GM12878 (cell line): Measurements from ENCODE around the gene SYNJ2. TPM values are rescaled to one million over a fixed set of nuclear protein-coding genes. Genes with fewer than 3 reads are reported as not detected.

Experiments used
- ATAC-seq: fragments of 200-7000 bp; cut with Tn5 transposase; 3 replicates; pipeline ENCODE4 v1.9.1; 2020; ENCODE audit warnings: mild to moderate bottlenecking, moderate library complexity
- BruUV-seq: library from RNA; stranded (reverse); fragments of 400-500 nt; replicated peaks from 2 replicates; lab custom pipeline; 2021; lab: Mats Ljungman, UMichigan
- CTCF ChIA-PET: fragments of 300-600 bp; sonication (Branson Sonifier 250); formaldehyde crosslinking; extraction: SDS; loops from one replicate; lab custom pipeline; 2021; ENCODE audit warnings: inconsistent platforms; lab: Yijun Ruan, JAX
- POLR2A ChIA-PET: fragments of 350-600 bp; formaldehyde crosslinking; extraction: SDS; loops from one replicate; lab custom pipeline; 2021; ENCODE audit warnings: inconsistent platforms; lab: Charles Lee
- RAD21 ChIA-PET: fragments of 300-600 bp; sonication (Branson Sonifier 250); formaldehyde crosslinking; loops from one replicate; lab custom pipeline; 2023; ENCODE audit warnings: antibody characterized with exemption; ENCODE audit not compliant: unreplicated experiment; lab: Charles Lee
- SMC1A ChIA-PET: fragments of 300-600 bp; sonication (Branson Sonifier 250); formaldehyde crosslinking; loops from one replicate; lab custom pipeline; 2023; ENCODE audit not compliant: unreplicated experiment, uncharacterized antibody; lab: Charles Lee
- DNase-seq: peaks from one replicate; pipeline ENCODE4 v3.0.0-alpha.2; 2011; ENCODE audit warnings: low read depth, low spot score
- FAIRE-seq: peaks from 3 replicates; lab custom pipeline; 2011; peaks lifted over from hg19 to GRCh38; lab: Jason Lieb, UNC
- H2AFZ ChIP-seq: 2 replicates; pipeline ENCODE4 v1.6.0; 2011; ENCODE audit warnings: low read depth, low read length, control low read depth; ENCODE audit not compliant: control insufficient read depth
- H3K27ac ChIP-seq: 2 replicates; pipeline ENCODE4 v1.5.1; 2011; ENCODE audit warnings: control low read depth; ENCODE audit not compliant: control insufficient read depth, insufficient read depth
- H3K27me3 ChIP-seq, 2 experiments: replicated peaks in 1 of 2; 2 replicates each; pipeline versions ENCODE4 v1.6.0 to v1.6.1; 2011; ENCODE audit warnings: low read length in 1 of 2; ENCODE audit not compliant: control insufficient read depth in 2 of 2, insufficient read depth in 2 of 2
- H3K36me3 ChIP-seq, 2 experiments: 2 replicates each; pipeline ENCODE4 v1.5.1; 2011; ENCODE audit warnings: low read length in 1 of 2; ENCODE audit not compliant: control insufficient read depth in 2 of 2, insufficient read depth in 2 of 2
- H3K4me1 ChIP-seq: 2 replicates; pipeline ENCODE4 v1.6.1; 2011; ENCODE audit warnings: mild to moderate bottlenecking, low read length, moderate library complexity, mixed read lengths; ENCODE audit not compliant: control insufficient read depth, insufficient read depth
- H3K4me2 ChIP-seq: 2 replicates; pipeline ENCODE4 v1.6.0; 2011; ENCODE audit warnings: control low read depth; ENCODE audit not compliant: control insufficient read depth, insufficient read depth
- H3K4me3 ChIP-seq: fragments of 200-600 bp; sonication (generic); 2 replicates; pipeline ENCODE4 v1.5.1; 2016
- H3K79me2 ChIP-seq: 2 replicates; pipeline ENCODE4 v1.6.0; 2011; ENCODE audit warnings: low read length; ENCODE audit not compliant: control insufficient read depth, insufficient read depth
- H3K9ac ChIP-seq: 2 replicates; pipeline ENCODE4 v1.8.0; 2011; ENCODE audit warnings: low read length, control low read depth, mixed read lengths; ENCODE audit not compliant: control insufficient read depth, insufficient read depth
- H3K9me3 ChIP-seq: replicated peaks from 3 replicates; pipeline ENCODE4 v1.5.1; 2011; ENCODE audit warnings: mild to moderate bottlenecking, low read length; ENCODE audit not compliant: control insufficient read depth, insufficient read depth
- H4K20me1 ChIP-seq: 2 replicates; pipeline ENCODE4 v1.6.0; 2011; ENCODE audit not compliant: control insufficient read depth, insufficient read depth
- GATAD2B ChIP-seq: fragments of 450-650 bp; conservative IDR thresholded peaks from 2 replicates; pipeline ENCODE4 v1.6.1; 2017; ENCODE audit warnings: low read depth, mild to moderate bottlenecking, moderate library complexity
- HDGF ChIP-seq: fragments of 450-650 bp; IDR thresholded peaks from 2 replicates; pipeline ENCODE4 v1.6.1; 2016; ENCODE audit warnings: antibody characterized with exemption
- IKZF2 ChIP-seq, 2 experiments: fragments of 450-650 bp; IDR thresholded peaks; 2 replicates each; pipeline ENCODE4 v1.6.1; 2017; ENCODE audit warnings: mild to moderate bottlenecking in 2 of 2, moderate library complexity in 2 of 2
- KLF5 ChIP-seq: fragments of 450-650 bp; IDR thresholded peaks from 2 replicates; pipeline ENCODE4 v1.6.1; 2014; ENCODE audit warnings: mild to moderate bottlenecking; ENCODE audit not compliant: partially characterized antibody
- MTA3 ChIP-seq: IDR thresholded peaks from 2 replicates; pipeline ENCODE4 v1.6.1; 2012; ENCODE audit warnings: low read length, inconsistent platforms, borderline replicate concordance
- NFXL1 ChIP-seq: fragments of 450-650 bp; IDR thresholded peaks from 2 replicates; pipeline ENCODE4 v1.6.1; 2017; ENCODE audit warnings: antibody characterized with exemption, mild to moderate bottlenecking, borderline replicate concordance
- STAT1 ChIP-seq: fragments of 450-650 bp; conservative IDR thresholded peaks from 2 replicates; pipeline ENCODE4 v1.6.1; 2014; ENCODE audit warnings: antibody characterized with exemption, mild to moderate bottlenecking
- ZNF274 ChIP-seq: IDR thresholded peaks from one replicate; pipeline ENCODE4 v1.8.0; 2011; ENCODE audit not compliant: insufficient read length, insufficient read depth
- WGBS: methylation state at CpG from one replicate; pipeline ENCODE4 v1.1.6; 2016; ENCODE audit warnings: low lambda C conversion rate; ENCODE audit not compliant: insufficient replicate concordance, insufficient coverage; ENCODE audit errors: missing lambda C conversion rate; 5-methylcytosine and 5-hydroxymethylcytosine counted together
- in situ Hi-C: fragments of 300-500 bp; cut with MboI; formaldehyde crosslinking; loops from 9 replicates; pipeline ENCODE4 v1.14.3; 2018; ENCODE audit warnings: mixed read lengths
- intact Hi-C: fragments of 100-400 bp; cut with micrococcal nuclease; formaldehyde crosslinking; loops from one replicate; pipeline ENCODE4 v1.14.2; 2022; ENCODE audit not compliant: unreplicated experiment
- polyA plus RNA-seq, 11 experiments: library from polyadenylated mRNA; depleted of rRNA in 4 of 11; unstranded in 6 of 11; stranded (reverse) in 5 of 11; fragments of >200 nt; fragmentation: Nextera tagmentation in 4 of 11; fragmentation: Illumina TruSeq in 1 of 11; extraction: Ambion mirVana in 4 of 11; extraction: Trizol in 1 of 11; gene quantifications; 1 replicate in 1 of 11; 2 replicates in 10 of 11; pipeline versions ENCODE4 v1.2.1 to v1.2.3, GENCODE V29; 2011 to 2016; ENCODE audit warnings: inconsistent platforms in 2 of 11, missing spikeins in 2 of 11, low read depth in 1 of 11
- total RNA-seq, 4 experiments: library from RNA; depleted of rRNA in 3 of 4; stranded (reverse); fragments of >200 nt in 3 of 4; fragmentation: Illumina TruSeq in 1 of 4; extraction: Trizol in 1 of 4; gene quantifications; 2 replicates each; pipeline versions ENCODE4 v1.2.1 to v1.2.3, GENCODE V29; 2013 to 2021
- TF ChIP-seq, protein P1 (sequence below): fragments of 450-650 bp; IDR thresholded peaks from 2 replicates; pipeline ENCODE4 v1.6.1; 2016; ENCODE audit warnings: mild to moderate bottlenecking
- TF ChIP-seq, protein P2 (sequence below): fragments of 450-650 bp; formaldehyde crosslinking; IDR thresholded peaks from 2 replicates; pipeline ENCODE4 v1.4.0; 2020; ENCODE audit warnings: mild to moderate bottlenecking, moderate library complexity

SYNJ2 gene
- total and polyA plus RNA-seq, 10 of the 15 experiments (the other 5 are each of a cell fraction or from before 2014, with no cell fraction given): 0.11 to 1.8 (median 0.57) TPM

DNA sequence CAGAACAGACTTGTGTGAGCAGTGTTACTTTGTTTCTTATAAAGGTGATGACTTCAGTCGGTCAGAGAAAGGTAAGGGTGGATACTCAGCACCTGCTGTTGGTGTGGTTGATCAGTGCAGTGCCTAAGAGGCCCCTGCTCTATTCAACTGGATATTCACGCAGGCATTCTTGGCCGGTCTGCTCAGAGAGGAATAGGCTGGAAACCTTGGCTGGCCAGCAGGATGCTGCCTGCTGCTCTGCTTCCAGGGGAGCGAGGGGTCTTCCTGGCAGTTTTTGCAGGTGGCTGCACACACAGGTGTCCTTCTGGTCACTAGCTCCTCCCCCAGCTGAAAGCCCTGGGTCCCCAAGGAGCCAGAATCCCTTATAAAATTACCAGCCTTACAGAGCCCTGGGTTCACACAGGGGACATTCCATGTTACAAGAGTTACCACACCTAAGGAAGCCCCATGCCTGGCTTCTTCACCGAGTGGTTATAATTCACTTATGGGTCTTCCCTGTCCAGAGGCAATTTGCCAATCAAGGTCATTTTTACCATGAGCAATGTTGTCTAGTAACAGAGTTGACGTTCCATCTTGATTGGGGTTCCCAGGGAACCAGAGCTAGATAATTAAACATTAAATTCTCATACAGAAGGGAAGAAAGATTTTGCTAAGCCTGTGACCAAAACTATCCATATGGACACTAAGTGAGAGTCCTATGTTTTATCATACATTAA, 16.4 kb downstream of the SYNJ2 start:
- 90% methylated on average over 6 of the region's 6 CpGs for WGBS
- ChIA-PET CTCF (no interaction called here), POLR2A (no interaction called here)
- Histone ChIP-seq H3K9ac (no peak overlapping the region), H3K9me3 (no peaks in the 10 kb centered on the region)
- BruUV-seq: no TSS peak
- no peak for TF ChIP-seq IKZF2 (IDR thresholded peaks at IDR 0.05)
- no peak for TF ChIP-seq ZNF274
- TF ChIP-seq GATAD2B: no peak
- TF ChIP-seq, all 136 proteins: peak for 0
- Histone ChIP-seq H3K4me2 (no peak overlapping the region), H3K4me1 (peaks cover 4% of the 10 kb centered on the region; the same call in 1 of the 2 replicates), H3K36me3 (no peaks in the 10 kb centered on the region), H3K79me2 (no peaks in the 10 kb centered on the region), H3K4me3 (no peak overlapping the region), H3K27me3 (no peaks in the 10 kb centered on the region), H2AFZ (no peak overlapping the region), H4K20me1 (no peaks in the 10 kb centered on the region), H3K27ac (no peak overlapping the region)
- FAIRE-seq (no peak), DNase-seq (no peak), ATAC-seq (no peak)
- intact Hi-C loops: no loop called here
- in situ Hi-C loops: no loop called here
- RAD21 ChIA-PET: no interaction called here
- SMC1A ChIA-PET: interaction anchor here (0.6 kb wide), 1 partner anchor 242 kb away, joined by 3 read pairs; no protein-coding TSS in a partner anchor

DNA sequence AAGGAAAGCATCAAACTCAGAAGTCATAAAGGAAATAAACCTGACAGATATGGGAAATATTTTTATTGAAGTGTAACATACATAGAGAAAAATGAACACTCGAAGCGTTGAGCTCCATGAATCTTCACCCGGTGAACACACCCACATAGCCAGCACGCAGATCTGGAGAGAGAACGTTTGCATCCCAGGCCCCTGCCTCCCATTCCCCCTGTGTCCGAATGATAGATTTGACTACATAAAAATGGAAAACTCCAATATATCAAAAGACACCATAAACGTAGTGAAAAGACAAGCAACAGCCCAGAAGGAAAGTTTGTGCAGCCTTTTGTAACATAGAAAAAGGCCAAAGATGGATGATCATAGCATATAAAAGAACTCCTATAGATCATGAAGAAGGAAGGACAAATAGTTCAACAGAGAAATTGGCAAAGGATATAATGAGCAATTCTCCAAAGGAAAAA, 17.1 kb downstream of the SYNJ2 start:
- Histone ChIP-seq H3K9me3 (no peaks in the 10 kb centered on the region), H3K27ac (no peak overlapping the region), H3K79me2 (no peaks in the 10 kb centered on the region), H3K4me2 (no peak overlapping the region), H3K4me1 (peaks cover 4% of the 10 kb centered on the region; the same call in 1 of the 2 replicates), H3K36me3 (no peaks in the 10 kb centered on the region), H3K27me3 (no peaks in the 10 kb centered on the region), H3K4me3 (no peak overlapping the region), H2AFZ (no peak overlapping the region), H3K9ac (no peak overlapping the region), H4K20me1 (no peaks in the 10 kb centered on the region)
- intact Hi-C loops: no loop called here
- POLR2A ChIA-PET: no interaction called here
- no peak for FAIRE-seq
- WGBS: 75% methylated on average over 7 of the region's 7 CpGs
- DNase-seq: no peak
- SMC1A ChIA-PET: interaction anchor here (0.6 kb wide), 1 partner anchor 243 kb away, joined by 3 read pairs; no protein-coding TSS in a partner anchor
- CTCF ChIA-PET: no interaction called here
- TF ChIP-seq KLF5: no peak
- TF ChIP-seq, protein P1, sequence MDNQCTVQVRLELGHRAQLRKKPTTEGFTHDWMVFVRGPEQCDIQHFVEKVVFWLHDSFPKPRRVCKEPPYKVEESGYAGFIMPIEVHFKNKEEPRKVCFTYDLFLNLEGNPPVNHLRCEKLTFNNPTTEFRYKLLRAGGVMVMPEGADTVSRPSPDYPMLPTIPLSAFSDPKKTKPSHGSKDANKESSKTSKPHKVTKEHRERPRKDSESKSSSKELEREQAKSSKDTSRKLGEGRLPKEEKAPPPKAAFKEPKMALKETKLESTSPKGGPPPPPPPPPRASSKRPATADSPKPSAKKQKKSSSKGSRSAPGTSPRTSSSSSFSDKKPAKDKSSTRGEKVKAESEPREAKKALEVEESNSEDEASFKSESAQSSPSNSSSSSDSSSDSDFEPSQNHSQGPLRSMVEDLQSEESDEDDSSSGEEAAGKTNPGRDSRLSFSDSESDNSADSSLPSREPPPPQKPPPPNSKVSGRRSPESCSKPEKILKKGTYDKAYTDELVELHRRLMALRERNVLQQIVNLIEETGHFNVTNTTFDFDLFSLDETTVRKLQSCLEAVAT: no peak
- TF ChIP-seq HDGF: no peak
- TF ChIP-seq MTA3: no peak
- TF ChIP-seq, protein P2, sequence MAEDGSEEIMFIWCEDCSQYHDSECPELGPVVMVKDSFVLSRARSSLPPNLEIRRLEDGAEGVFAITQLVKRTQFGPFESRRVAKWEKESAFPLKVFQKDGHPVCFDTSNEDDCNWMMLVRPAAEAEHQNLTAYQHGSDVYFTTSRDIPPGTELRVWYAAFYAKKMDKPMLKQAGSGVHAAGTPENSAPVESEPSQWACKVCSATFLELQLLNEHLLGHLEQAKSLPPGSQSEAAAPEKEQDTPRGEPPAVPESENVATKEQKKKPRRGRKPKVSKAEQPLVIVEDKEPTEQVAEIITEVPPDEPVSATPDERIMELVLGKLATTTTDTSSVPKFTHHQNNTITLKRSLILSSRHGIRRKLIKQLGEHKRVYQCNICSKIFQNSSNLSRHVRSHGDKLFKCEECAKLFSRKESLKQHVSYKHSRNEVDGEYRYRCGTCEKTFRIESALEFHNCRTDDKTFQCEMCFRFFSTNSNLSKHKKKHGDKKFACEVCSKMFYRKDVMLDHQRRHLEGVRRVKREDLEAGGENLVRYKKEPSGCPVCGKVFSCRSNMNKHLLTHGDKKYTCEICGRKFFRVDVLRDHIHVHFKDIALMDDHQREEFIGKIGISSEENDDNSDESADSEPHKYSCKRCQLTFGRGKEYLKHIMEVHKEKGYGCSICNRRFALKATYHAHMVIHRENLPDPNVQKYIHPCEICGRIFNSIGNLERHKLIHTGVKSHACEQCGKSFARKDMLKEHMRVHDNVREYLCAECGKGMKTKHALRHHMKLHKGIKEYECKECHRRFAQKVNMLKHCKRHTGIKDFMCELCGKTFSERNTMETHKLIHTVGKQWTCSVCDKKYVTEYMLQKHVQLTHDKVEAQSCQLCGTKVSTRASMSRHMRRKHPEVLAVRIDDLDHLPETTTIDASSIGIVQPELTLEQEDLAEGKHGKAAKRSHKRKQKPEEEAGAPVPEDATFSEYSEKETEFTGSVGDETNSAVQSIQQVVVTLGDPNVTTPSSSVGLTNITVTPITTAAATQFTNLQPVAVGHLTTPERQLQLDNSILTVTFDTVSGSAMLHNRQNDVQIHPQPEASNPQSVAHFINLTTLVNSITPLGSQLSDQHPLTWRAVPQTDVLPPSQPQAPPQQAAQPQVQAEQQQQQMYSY (CRISPR knock-in tag): no peak
- TF ChIP-seq STAT1: no peak
- no peak for TF ChIP-seq NFXL1
- in situ Hi-C loops: no loop called here
- no TSS peak for BruUV-seq
- ATAC-seq: no peak
- RAD21 ChIA-PET: no interaction called here
